ENCODE results near the gene PPP1R9A.

DNA sequence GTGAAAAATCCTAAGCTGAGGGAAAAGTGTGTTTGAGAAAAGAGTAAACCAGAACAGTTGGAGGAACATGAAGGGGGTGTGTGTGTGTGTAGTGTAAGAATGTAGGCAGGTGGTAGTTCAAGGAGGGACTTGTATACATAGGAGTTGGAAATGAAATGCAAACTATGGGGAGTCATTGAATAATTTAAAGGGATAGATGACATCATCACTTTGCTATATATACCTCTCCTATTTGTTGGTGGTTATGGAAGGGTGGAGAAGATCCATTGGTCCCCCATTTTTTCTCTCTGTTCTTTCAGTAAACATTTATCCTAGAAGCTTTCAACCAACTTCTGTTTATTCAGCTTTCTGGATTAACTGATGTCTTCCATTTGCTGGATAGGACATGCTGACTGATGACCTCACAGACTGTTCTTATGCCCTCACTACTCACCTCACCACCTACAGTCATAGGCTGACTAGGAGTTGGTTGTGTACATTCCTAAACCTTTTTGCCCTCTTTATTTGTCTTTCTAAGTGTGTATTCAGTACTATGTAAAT lies 20.8 kb downstream of the PPP1R9A start:
- no peak for TF ChIP-seq EZH2 (IDR thresholded peaks at IDR 0.05; ENCODE audit: borderline replicate concordance, low read depth, low read length, poor library complexity, severe bottlenecking)
- TF ChIP-seq, protein P1, sequence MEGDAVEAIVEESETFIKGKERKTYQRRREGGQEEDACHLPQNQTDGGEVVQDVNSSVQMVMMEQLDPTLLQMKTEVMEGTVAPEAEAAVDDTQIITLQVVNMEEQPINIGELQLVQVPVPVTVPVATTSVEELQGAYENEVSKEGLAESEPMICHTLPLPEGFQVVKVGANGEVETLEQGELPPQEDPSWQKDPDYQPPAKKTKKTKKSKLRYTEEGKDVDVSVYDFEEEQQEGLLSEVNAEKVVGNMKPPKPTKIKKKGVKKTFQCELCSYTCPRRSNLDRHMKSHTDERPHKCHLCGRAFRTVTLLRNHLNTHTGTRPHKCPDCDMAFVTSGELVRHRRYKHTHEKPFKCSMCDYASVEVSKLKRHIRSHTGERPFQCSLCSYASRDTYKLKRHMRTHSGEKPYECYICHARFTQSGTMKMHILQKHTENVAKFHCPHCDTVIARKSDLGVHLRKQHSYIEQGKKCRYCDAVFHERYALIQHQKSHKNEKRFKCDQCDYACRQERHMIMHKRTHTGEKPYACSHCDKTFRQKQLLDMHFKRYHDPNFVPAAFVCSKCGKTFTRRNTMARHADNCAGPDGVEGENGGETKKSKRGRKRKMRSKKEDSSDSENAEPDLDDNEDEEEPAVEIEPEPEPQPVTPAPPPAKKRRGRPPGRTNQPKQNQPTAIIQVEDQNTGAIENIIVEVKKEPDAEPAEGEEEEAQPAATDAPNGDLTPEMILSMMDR (conservative IDR thresholded peaks at IDR 0.05; ENCODE audit: low read depth, low read length) = no peak
